ENCODE results near the gene ITPRIP.

DNA sequence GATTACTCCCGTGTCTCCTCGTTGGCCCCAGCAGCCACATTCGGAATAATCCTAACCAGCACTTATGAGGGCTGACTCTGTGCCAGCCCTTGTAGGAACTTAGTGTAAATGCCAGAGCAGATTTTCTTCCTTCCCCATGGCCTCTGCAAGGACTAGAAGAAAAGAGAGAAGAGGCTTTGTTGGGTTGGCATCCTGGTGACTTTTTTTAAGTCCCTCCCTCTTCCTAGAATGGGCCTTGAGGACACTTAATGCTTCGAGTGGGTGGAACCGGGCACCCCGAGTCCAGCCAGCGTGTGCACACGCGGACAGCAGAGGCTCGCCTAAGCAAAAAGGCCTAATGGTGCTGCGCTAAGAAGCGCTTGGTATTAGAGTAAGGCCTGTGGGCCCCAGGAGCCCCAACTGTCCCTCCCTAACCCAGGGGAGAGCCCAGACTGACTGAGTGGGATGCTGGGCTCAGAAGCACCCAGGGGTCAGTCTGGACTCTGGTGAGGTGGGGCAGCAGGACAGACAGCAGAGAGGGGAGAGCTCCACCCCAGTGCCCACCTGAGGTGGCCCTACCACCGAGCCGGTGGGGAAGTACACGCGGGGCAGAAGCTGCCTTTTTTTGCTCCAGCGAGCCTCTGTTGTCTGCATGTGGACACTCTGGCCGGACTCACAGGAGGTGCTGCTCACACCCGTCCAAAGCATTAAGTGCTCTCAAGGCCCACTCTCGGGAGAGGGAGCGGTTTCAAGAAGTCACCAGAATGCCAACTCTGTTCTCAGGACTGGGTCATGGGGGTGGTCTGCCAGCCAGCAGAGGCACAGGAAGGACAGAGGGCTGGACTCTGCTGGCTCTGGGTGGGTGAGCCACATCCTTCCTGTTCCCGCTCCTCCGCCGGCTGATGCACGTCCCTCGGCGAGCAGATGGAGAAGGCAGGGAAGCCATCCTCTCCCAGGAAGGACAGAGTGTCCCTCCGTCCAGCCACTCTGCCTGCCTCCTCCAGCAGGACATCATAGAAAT, 12.5 kb downstream of the ITPRIP start:
- TF ChIP-seq, protein P1, sequence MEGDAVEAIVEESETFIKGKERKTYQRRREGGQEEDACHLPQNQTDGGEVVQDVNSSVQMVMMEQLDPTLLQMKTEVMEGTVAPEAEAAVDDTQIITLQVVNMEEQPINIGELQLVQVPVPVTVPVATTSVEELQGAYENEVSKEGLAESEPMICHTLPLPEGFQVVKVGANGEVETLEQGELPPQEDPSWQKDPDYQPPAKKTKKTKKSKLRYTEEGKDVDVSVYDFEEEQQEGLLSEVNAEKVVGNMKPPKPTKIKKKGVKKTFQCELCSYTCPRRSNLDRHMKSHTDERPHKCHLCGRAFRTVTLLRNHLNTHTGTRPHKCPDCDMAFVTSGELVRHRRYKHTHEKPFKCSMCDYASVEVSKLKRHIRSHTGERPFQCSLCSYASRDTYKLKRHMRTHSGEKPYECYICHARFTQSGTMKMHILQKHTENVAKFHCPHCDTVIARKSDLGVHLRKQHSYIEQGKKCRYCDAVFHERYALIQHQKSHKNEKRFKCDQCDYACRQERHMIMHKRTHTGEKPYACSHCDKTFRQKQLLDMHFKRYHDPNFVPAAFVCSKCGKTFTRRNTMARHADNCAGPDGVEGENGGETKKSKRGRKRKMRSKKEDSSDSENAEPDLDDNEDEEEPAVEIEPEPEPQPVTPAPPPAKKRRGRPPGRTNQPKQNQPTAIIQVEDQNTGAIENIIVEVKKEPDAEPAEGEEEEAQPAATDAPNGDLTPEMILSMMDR (conservative IDR thresholded peaks at IDR 0.05 in 1 of 2, IDR thresholded peaks at IDR 0.05 in 1 of 2; ENCODE audit: low read depth in 1 of 2, low read length in 2 of 2) = no peak
- no peak for TF ChIP-seq EZH2 (IDR thresholded peaks at IDR 0.05; ENCODE audit: low read length, missing control alignments)

Data from fibroblast of lung (primary cell).